A673 (cell line): Measurements from ENCODE around the gene MAB21L4. TPM values are rescaled to one million over a fixed set of nuclear protein-coding genes. Genes with fewer than 3 reads are reported as not detected.

Experiments
- BruUV-seq: library from RNA; stranded (reverse); fragments of 400-500 nt; replicated peaks from 2 replicates; lab custom pipeline; 2021; lab: Mats Ljungman, UMichigan
- CTCF ChIA-PET: fragments of 300-600 bp; sonication (Branson Sonifier 250); formaldehyde crosslinking; loops from one replicate; lab custom pipeline; 2022; ENCODE audit warnings: antibody characterized with exemption; lab: Charles Lee
- POLR2A ChIA-PET: fragments of 300-600 bp; sonication (Branson Sonifier 250); formaldehyde crosslinking; loops from one replicate; lab custom pipeline; 2022; ENCODE audit warnings: antibody characterized with exemption; ENCODE audit not compliant: low non-redundant PET; lab: Charles Lee
- DNase-seq: peaks from one replicate; pipeline ENCODE4 v3.0.0-alpha.2; 2015; ENCODE audit warnings: low spot score
- H3K27ac ChIP-seq: fragments of 200-600 bp; sonication (generic); 2 replicates; pipeline ENCODE4 v1.5.1; 2016; ENCODE audit warnings: mixed run types, low read depth, mild to moderate bottlenecking, mixed read lengths, antibody characterized with exemption, low read length; ENCODE audit not compliant: poor library complexity, severe bottlenecking
- H3K27me3 ChIP-seq: fragments of 200-600 bp; sonication (generic); replicated peaks from 2 replicates; pipeline ENCODE4 v1.6.1; 2017; ENCODE audit warnings: mixed run types, low read depth, mild to moderate bottlenecking, mixed read lengths, antibody characterized with exemption, low read length; ENCODE audit not compliant: insufficient read depth, poor library complexity
- H3K36me3 ChIP-seq: fragments of 200-600 bp; sonication (generic); 2 replicates; pipeline ENCODE4 v1.6.1; 2016; ENCODE audit warnings: mixed run types, mild to moderate bottlenecking, mixed read lengths, antibody characterized with exemption, low read length; ENCODE audit not compliant: insufficient read depth, poor library complexity, severe bottlenecking
- H3K4me1 ChIP-seq: fragments of 200-600 bp; sonication (generic); 2 replicates; pipeline ENCODE4 v1.6.1; 2017; ENCODE audit warnings: mixed run types, mild to moderate bottlenecking, mixed read lengths, antibody characterized with exemption, low read length; ENCODE audit not compliant: insufficient read depth, poor library complexity, severe bottlenecking
- H3K4me3 ChIP-seq: fragments of 200-600 bp; sonication (generic); 2 replicates; pipeline ENCODE4 v1.5.1; 2016; ENCODE audit warnings: low read depth, mixed run types, mild to moderate bottlenecking, mixed read lengths, low read length; ENCODE audit not compliant: poor library complexity, severe bottlenecking
- H3K9me3 ChIP-seq: fragments of 200-600 bp; sonication (generic); 2 replicates; pipeline ENCODE4 v1.6.1; 2016; ENCODE audit warnings: mixed run types, low read depth, mild to moderate bottlenecking, mixed read lengths, antibody characterized with exemption, low read length; ENCODE audit not compliant: poor library complexity, severe bottlenecking
- EZH2 ChIP-seq: fragments of 200-600 bp; sonication (generic); IDR thresholded peaks from 2 replicates; pipeline ENCODE4 v1.6.1; 2017; ENCODE audit warnings: borderline replicate concordance, low read depth, mild to moderate bottlenecking, mixed read lengths, antibody characterized with exemption, low read length; ENCODE audit not compliant: poor library complexity, severe bottlenecking
- intact Hi-C: fragments of 100-400 bp; cut with micrococcal nuclease; formaldehyde crosslinking; loops from one replicate; pipeline ENCODE4 v1.10.0; 2022; ENCODE audit not compliant: unreplicated experiment
- total RNA-seq: library from RNA; stranded (reverse); gene quantifications from 2 replicates; pipeline ENCODE4 v1.2.3, GENCODE V29; 2021
- TF ChIP-seq, protein P1 (sequence below): fragments of 300-800, 200-600 bp; sonication (generic); conservative IDR thresholded peaks from 2 replicates; pipeline ENCODE4 v1.5.1; 2017; ENCODE audit warnings: low read depth, mild to moderate bottlenecking, antibody characterized with exemption, low read length, moderate library complexity, mixed read lengths

MAB21L4 gene
- total RNA-seq, 1 experiment from 2014 or later: not detected

DNA sequence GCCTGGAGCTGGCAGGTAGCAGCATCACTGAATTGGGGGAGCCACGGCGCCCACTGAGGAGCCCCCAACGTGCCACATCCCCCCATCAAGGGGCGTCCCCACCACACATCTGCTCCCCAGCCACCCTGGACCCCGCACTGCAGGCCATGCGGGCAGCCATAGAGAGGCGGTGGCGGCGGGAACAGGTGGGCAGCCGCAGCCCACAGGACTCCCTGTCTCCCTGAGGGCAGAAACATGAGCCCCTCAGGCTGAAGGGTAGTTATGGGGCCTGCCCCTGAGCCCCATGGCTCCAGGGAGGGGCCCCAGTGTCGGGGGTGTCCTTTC, 36.7 kb upstream of the MAB21L4 start:
- TF ChIP-seq EZH2: no peak
- TF ChIP-seq, protein P1, sequence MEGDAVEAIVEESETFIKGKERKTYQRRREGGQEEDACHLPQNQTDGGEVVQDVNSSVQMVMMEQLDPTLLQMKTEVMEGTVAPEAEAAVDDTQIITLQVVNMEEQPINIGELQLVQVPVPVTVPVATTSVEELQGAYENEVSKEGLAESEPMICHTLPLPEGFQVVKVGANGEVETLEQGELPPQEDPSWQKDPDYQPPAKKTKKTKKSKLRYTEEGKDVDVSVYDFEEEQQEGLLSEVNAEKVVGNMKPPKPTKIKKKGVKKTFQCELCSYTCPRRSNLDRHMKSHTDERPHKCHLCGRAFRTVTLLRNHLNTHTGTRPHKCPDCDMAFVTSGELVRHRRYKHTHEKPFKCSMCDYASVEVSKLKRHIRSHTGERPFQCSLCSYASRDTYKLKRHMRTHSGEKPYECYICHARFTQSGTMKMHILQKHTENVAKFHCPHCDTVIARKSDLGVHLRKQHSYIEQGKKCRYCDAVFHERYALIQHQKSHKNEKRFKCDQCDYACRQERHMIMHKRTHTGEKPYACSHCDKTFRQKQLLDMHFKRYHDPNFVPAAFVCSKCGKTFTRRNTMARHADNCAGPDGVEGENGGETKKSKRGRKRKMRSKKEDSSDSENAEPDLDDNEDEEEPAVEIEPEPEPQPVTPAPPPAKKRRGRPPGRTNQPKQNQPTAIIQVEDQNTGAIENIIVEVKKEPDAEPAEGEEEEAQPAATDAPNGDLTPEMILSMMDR: no peak
- H3K27me3 ChIP-seq: no peaks in the 10 kb centered on the region
- H3K4me3 ChIP-seq: no peak overlapping the region
- ChIA-PET POLR2A (no interaction called here), CTCF (no interaction called here)
- intact Hi-C loops: no loop called here
- H3K4me1 ChIP-seq: no peaks in the 10 kb centered on the region
- DNase-seq: no peak
- BruUV-seq: no TSS peak
- H3K27ac ChIP-seq: no peak overlapping the region
- H3K36me3 ChIP-seq: no peaks in the 10 kb centered on the region
- H3K9me3 ChIP-seq: no peaks in the 10 kb centered on the region

DNA sequence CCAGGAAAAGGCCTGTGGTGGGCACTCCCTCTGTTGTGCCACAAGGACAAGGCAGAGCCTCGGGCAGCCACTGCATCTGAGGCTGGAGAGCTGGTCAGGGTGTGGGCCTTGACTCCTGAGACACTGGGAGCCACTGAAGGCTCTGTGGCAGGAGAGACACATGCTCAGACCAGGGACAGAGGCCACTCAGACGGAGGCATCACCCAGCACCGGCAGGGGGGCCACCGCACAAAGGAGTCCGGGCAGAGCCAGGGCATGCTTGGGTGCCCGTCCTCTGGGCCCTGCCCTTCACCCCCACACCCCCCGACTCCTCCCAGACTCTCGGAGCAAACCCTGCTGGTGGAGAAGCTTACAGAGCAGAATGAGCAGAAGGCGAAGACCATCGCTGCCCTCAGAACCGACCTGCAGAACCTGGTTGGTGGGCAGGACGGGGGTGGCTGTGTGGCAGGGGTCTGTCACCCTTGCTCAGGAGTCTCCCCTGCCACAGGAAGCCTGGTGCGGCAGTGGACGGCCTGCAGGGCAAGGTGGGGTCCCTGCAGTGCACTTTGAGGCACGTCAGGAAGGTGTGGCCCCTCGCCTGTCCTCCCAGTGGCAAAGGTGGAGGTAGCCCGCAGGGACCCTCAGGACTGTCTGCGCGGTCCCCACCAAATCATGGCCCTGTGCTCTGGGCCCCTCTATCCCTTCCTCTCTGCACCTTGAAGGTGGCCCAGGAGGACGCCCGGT, 36.2 kb upstream of the MAB21L4 start:
- CTCF ChIA-PET: no interaction called here
- BruUV-seq: no TSS peak
- Histone ChIP-seq H3K9me3 (no peaks in the 10 kb centered on the region), H3K4me3 (no peak overlapping the region), H3K27ac (no peak overlapping the region), H3K27me3 (no peaks in the 10 kb centered on the region), H3K36me3 (no peaks in the 10 kb centered on the region), H3K4me1 (no peaks in the 10 kb centered on the region)
- intact Hi-C loops: no loop called here
- no peak for TF ChIP-seq EZH2
- TF ChIP-seq, protein P1: no peak
- POLR2A ChIA-PET: no interaction called here
- no peak for DNase-seq

DNA sequence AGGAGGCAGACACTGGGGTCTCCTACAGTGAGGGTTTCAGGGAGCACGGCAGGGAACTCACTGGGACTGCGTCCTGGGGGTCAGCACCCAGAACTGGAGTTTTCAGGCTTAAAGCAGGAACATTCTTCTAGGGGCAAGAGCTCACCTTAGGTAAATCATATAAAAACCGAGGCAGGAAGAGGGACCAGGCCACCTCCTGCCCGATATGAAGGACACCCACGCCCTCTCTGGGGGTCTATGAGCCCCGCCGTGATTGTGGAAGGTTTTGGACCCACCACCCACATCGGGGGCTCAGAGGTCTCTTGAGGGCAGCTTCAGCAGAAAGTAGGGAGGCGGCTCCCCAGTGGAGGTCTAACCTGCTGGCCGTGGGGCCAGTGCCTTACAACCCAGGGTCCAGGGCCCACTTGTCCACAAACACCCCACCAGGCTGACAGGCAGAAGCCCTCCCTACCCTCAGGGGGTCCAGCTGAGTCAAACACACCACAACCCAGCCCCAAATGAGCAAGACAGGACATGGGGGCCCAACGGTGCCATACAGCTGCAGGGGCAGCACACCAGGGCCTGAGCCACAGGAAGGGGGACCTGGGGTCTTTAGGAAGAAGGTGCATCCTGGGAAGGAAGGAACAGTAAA, 35.5 kb upstream of the MAB21L4 start:
- CTCF ChIA-PET: no interaction called here
- no peak for DNase-seq
- POLR2A ChIA-PET: no interaction called here
- no peaks in the 10 kb centered on the region for H3K36me3 ChIP-seq
- H3K4me3 ChIP-seq: no peak overlapping the region
- intact Hi-C loops: no loop called here
- no peaks in the 10 kb centered on the region for H3K4me1 ChIP-seq
- BruUV-seq: no TSS peak
- no peak for TF ChIP-seq EZH2
- TF ChIP-seq, protein P1: no peak
- H3K9me3 ChIP-seq: no peaks in the 10 kb centered on the region
- no peak overlapping the region for H3K27ac ChIP-seq
- H3K27me3 ChIP-seq: no peaks in the 10 kb centered on the region
